Measurements from ENCODE around the gene REPS2. TPM values are rescaled to one million over a fixed set of nuclear protein-coding genes. Genes with fewer than 3 reads are reported as not detected.

REPS2 gene
- total RNA-seq, 2 donors from 2014 or later: 30.7 to 46.5 TPM

DNA sequence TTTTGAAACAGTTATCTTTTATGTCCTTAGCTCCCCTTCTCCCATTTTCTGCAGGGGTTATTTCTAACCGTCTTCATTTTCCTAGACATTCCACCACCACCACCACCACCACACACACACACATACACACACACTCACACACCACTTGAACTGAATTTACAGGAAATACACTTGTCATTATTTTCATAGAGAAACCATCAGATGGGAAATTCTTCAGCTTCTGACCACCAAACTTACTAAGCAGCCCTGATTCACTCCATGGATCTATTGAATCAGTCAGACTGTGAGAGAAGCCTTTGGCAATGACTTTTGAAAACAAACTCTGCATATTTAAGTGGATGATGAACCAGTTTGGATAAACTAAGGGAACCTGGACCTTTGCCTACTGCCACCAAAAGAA, 218.5 kb downstream of the REPS2 start:
- Histone ChIP-seq H3K9me3 (no peaks in the 10 kb centered on the region), H3K4me3 (no peak overlapping the region), H3K4me1 (replicated peaks) (no peaks in the 10 kb centered on the region), H3K27ac (no peak overlapping the region), H3K27me3 (replicated peaks; ENCODE audit: insufficient read depth) (no peaks in the 10 kb centered on the region), H3K36me3 (no peaks in the 10 kb centered on the region)
- intact Hi-C loops (cut with DNase I): no loop called here
- DNase-seq (ENCODE audit: low spot score): no peak
- TF ChIP-seq POLR2AphosphoS5 (IDR thresholded peaks at IDR 0.05): no peak
- TF ChIP-seq CTCF (IDR thresholded peaks at IDR 0.05): no peak
- TF ChIP-seq POLR2A (IDR thresholded peaks at IDR 0.05): no peak
- WGBS: 91% methylated on average over 1 of the region's 1 CpG

DNA sequence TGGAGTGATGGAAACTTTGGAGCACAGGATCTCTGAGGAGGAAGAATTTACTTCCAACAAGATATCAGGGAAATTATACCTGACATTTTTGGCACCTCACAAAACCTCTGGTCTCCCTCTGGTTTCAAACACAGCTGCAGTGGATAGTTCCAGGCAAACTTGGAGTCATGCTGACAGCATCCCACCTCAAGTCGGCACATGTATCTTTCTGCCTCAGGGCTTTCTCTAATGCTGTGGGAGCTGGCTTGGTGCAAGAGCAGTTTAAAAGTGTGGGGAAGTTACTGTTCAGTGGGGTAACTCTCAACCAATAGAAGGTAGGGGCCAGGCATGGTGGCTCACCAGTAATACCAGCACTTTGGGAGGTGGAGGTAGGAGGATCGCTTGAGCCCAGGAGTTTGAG, 221.5 kb downstream of the REPS2 start:
- TF ChIP-seq POLR2AphosphoS5 (IDR thresholded peaks at IDR 0.05) (no peak), POLR2A (IDR thresholded peaks at IDR 0.05) (no peak), CTCF (IDR thresholded peaks at IDR 0.05) (no peak)
- H3K4me3 ChIP-seq: no peak overlapping the region
- no peaks in the 10 kb centered on the region for H3K9me3 ChIP-seq
- no peaks in the 10 kb centered on the region for H3K4me1 ChIP-seq (replicated peaks)
- intact Hi-C loops (cut with DNase I): no loop called here
- H3K27ac ChIP-seq: no peak overlapping the region
- 83% methylated on average over 2 of the region's 2 CpGs for WGBS
- H3K27me3 ChIP-seq (replicated peaks; ENCODE audit: insufficient read depth): no peaks in the 10 kb centered on the region
- DNase-seq (ENCODE audit: low spot score): no peak
- no peaks in the 10 kb centered on the region for H3K36me3 ChIP-seq

DNA sequence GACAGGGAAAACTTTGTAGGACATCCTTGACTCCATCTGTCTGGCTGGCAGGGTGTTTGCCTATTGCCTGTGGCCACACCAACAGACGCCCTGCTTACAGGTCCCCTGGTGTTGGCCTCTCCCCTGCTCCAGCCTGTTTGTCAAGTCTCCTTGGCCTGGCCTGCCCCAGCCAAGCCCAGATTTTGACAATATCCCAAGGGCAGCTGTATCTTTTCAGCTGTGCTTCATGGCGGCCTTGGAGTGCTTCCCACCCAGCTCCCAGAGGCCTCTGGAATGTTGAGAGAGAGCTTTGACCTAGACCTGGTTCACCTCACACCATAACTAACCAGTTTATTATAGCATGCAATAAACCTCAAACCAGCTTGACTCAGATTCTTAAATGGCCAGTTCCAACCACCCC, 224.5 kb downstream of the REPS2 start:
- no peak for DNase-seq (ENCODE audit: low spot score)
- no peak for TF ChIP-seq POLR2A (IDR thresholded peaks at IDR 0.05)
- no peak for TF ChIP-seq CTCF (IDR thresholded peaks at IDR 0.05)
- no peak for TF ChIP-seq POLR2AphosphoS5 (IDR thresholded peaks at IDR 0.05)
- Histone ChIP-seq H3K36me3 (no peaks in the 10 kb centered on the region), H3K4me3 (no peak overlapping the region), H3K27ac (no peak overlapping the region), H3K4me1 (replicated peaks) (no peaks in the 10 kb centered on the region), H3K27me3 (replicated peaks; ENCODE audit: insufficient read depth) (no peaks in the 10 kb centered on the region), H3K9me3 (no peaks in the 10 kb centered on the region)
- 40% methylated on average over 1 of the region's 2 CpGs for WGBS
- intact Hi-C loops (cut with DNase I): no loop called here

DNA sequence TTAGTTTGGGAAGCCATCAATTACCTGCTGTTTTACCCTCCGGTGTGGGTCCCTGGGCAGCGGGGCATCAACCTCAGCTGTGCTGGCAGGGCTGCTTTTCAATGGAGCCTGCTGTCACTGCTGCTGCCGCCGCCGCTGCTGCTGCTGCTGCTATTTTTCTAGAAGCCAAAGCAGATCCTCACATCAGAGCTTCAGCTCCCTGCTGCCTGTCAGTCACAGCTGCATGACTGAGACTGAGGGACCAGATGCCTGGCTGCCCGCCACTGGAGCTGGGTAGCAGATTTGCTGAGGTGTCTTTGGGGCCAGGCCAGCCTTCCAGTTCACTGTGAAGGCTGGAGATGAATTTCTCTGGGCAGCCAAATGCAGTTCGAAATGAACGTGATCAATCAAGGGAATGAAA, 228.2 kb downstream of the REPS2 start:
- DNase-seq (ENCODE audit: low spot score): no peak
- Histone ChIP-seq H3K9me3 (no peaks in the 10 kb centered on the region), H3K27me3 (replicated peaks; ENCODE audit: insufficient read depth) (no peaks in the 10 kb centered on the region), H3K36me3 (no peaks in the 10 kb centered on the region), H3K4me3 (no peak overlapping the region), H3K27ac (no peak overlapping the region), H3K4me1 (replicated peaks) (no peaks in the 10 kb centered on the region)
- WGBS: 83% methylated on average over 7 of the region's 8 CpGs
- intact Hi-C loops (cut with DNase I): no loop called here
- TF ChIP-seq POLR2A (IDR thresholded peaks at IDR 0.05) (no peak), POLR2AphosphoS5 (IDR thresholded peaks at IDR 0.05) (no peak), CTCF (IDR thresholded peaks at IDR 0.05) (no peak)

DNA sequence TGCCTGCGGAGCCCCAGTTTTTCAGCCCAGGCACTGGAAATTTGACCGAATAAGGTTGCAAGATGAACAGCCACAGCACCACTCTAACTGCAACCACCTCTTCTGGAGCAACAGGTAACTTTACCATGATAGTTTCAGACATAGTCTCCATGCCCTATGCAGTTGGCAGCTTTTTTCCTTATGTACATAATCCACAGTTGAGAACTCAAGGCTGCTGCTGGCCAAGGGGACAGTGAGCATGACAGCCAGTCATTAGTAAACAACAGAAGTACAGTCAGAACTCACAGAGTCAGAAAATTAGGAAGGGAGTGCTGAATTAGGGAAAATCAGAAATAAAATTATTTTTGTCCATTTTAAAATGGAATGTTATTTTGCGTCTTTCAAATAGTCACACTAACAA, 235.9 kb downstream of the REPS2 start:
- no peaks in the 10 kb centered on the region for H3K9me3 ChIP-seq
- H3K4me3 ChIP-seq: no peak overlapping the region
- TF ChIP-seq POLR2AphosphoS5 (IDR thresholded peaks at IDR 0.05): peak; percentile 42
- no peak for TF ChIP-seq CTCF (IDR thresholded peaks at IDR 0.05)
- 80% methylated on average over 2 of the region's 3 CpGs for WGBS
- no peaks in the 10 kb centered on the region for H3K4me1 ChIP-seq (replicated peaks)
- peak; percentile 24 for DNase-seq (ENCODE audit: low spot score)
- H3K27ac ChIP-seq: no peak overlapping the region
- H3K27me3 ChIP-seq (replicated peaks; ENCODE audit: insufficient read depth): no peaks in the 10 kb centered on the region
- no peaks in the 10 kb centered on the region for H3K36me3 ChIP-seq
- intact Hi-C loops (cut with DNase I): no loop called here
